Skeletal muscle satellite cell (primary cell): ENCODE data around the gene LRRFIP2.
"Not testable (repeated sequence)": the region's sequence is repeated elsewhere in the genome, so short reads cannot be mapped to it uniquely, and the experiment has no call there.

ENCODE experiments used
- H3K27me3 ChIP-seq: 2 replicates; pipeline ENCODE4 v1.7.0; 2013; ENCODE audit warnings: low read length; ENCODE audit not compliant: control insufficient read depth, insufficient read depth
- H3K36me3 ChIP-seq: 2 replicates; pipeline ENCODE4 v1.7.0; 2013; ENCODE audit warnings: mild to moderate bottlenecking, control low read depth, low read length; ENCODE audit not compliant: insufficient read depth
- H3K4me1 ChIP-seq: 2 replicates; pipeline ENCODE4 v1.7.0; 2013; ENCODE audit warnings: low read length; ENCODE audit not compliant: control insufficient read depth, insufficient read depth
- H3K4me2 ChIP-seq: 2 replicates; pipeline ENCODE4 v1.7.0; 2013; ENCODE audit warnings: mild to moderate bottlenecking, low read length
- H3K4me3 ChIP-seq: 2 replicates; pipeline ENCODE4 v1.7.0; 2013; ENCODE audit warnings: low read length
- H3K9ac ChIP-seq: 2 replicates; pipeline ENCODE4 v1.7.0; 2013; ENCODE audit warnings: mild to moderate bottlenecking, low read depth, low read length, moderate library complexity
- H3K9me3 ChIP-seq: replicated peaks from 2 replicates; pipeline ENCODE4 v1.7.0; 2013; ENCODE audit warnings: mild to moderate bottlenecking, control low read depth, low read length

LRRFIP2 gene

DNA sequence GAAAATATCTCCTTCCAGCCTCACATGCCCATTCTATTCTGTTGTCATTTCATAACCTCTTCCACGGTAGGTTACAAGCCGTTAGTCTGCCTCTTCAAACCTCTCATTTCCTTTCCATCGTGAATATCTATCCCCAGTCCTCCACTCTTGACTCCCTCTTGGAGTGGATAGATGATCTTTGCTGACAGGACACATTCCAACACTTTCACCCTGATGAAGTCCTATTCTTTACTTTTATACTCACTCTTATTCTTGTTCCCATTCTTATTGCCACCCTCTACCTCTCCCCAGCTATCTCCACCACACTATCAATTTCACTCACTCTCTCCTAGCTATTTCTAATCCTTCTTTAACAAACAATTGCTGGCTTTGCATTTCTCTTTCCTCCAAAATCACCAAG lies 34.2 kb upstream of the LRRFIP2 start:
- H3K4me1 ChIP-seq = peaks cover 19% of the 10 kb centered on the region
- H3K36me3 ChIP-seq, H3K9ac ChIP-seq, H3K4me2 ChIP-seq, H3K27me3 ChIP-seq, H3K4me3 ChIP-seq, H3K9me3 ChIP-seq: not testable (repeated sequence)

- H3K4me2 ChIP-seq, H3K9me3 ChIP-seq, H3K4me3 ChIP-seq, H3K9ac ChIP-seq, H3K36me3 ChIP-seq, H3K27me3 ChIP-seq: not testable (repeated sequence)
- H3K4me1 ChIP-seq = peaks cover 19% of the 10 kb centered on the region
These were observed 33.6 kb upstream of the LRRFIP2 start for GRCh38 chr3:37208008-37208407.

DNA sequence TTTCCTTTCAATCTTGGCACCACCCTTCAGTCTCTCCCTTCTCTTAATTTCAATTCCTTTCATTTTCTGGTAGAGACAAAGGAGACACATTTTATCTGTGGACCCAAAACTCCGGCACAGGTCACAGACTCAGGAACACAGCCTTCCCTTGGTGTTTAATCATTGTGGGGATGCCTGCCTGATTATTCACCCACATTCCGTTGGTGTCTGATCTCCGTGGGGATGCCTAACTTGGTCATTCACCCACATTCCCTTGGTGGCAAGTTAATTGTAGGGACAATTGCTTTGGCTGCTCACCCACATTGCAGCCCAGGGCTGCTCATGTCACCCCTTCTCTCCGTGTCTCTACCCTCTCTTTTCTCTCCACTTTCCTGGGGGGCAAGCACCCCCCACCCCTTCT lies 31.7 kb upstream of the LRRFIP2 start:
- not testable (repeated sequence) for H3K36me3 ChIP-seq, H3K9me3 ChIP-seq, H3K27me3 ChIP-seq
- peak overlapping the region; percentile 51 for H3K9ac ChIP-seq
- H3K4me1 ChIP-seq = peaks cover 19% of the 10 kb centered on the region
- peak overlapping the region; percentile 50 for H3K4me3 ChIP-seq
- peak overlapping the region; percentile 54 for H3K4me2 ChIP-seq

GRCh38 chr3:37204314-37204713 lies 29.9 kb upstream of the LRRFIP2 start:
- no peak overlapping the region for H3K4me3 ChIP-seq
- no peaks in the 10 kb centered on the region for H3K36me3 ChIP-seq
- peaks cover 13% of the 10 kb centered on the region for H3K4me1 ChIP-seq
- no peaks in the 10 kb centered on the region for H3K27me3 ChIP-seq
- no peak overlapping the region for H3K9ac ChIP-seq
- H3K9me3 ChIP-seq = no peaks in the 10 kb centered on the region
- no peak overlapping the region for H3K4me2 ChIP-seq

DNA sequence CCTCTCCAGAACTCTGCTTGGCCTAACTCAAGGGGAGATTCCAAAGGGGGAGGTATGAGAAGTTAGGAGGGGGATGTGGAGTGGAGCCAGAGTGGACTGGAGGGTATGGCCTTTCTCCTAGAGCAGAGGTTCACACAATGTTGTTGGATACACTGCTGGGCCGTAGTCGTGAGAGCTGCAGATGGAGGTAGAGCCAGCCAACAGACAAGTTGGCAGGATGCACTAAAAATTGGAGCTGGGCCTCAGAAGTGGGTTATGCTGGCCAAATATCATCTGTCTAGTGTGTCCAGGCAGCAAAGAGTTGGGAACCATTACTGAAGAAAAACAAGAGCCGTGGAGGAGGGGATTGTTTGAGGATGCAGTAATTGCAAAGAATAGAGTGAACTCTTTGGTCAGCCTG lies 27.7 kb upstream of the LRRFIP2 start:
- no peaks in the 10 kb centered on the region for H3K9me3 ChIP-seq
- H3K27me3 ChIP-seq = no peaks in the 10 kb centered on the region
- H3K4me3 ChIP-seq = no peak overlapping the region
- H3K36me3 ChIP-seq = no peaks in the 10 kb centered on the region
- H3K9ac ChIP-seq = no peak overlapping the region
- peaks cover 36% of the 10 kb centered on the region for H3K4me1 ChIP-seq
- H3K4me2 ChIP-seq = no peak overlapping the region

GRCh38 chr3:37200141-37200540 lies 25.8 kb upstream of the LRRFIP2 start:
- H3K4me3 ChIP-seq = no peak overlapping the region
- H3K4me1 ChIP-seq = peaks cover 28% of the 10 kb centered on the region
- no peaks in the 10 kb centered on the region for H3K9me3 ChIP-seq
- no peak overlapping the region for H3K4me2 ChIP-seq
- no peaks in the 10 kb centered on the region for H3K36me3 ChIP-seq
- H3K27me3 ChIP-seq = no peaks in the 10 kb centered on the region
- H3K9ac ChIP-seq = no peak overlapping the region

DNA sequence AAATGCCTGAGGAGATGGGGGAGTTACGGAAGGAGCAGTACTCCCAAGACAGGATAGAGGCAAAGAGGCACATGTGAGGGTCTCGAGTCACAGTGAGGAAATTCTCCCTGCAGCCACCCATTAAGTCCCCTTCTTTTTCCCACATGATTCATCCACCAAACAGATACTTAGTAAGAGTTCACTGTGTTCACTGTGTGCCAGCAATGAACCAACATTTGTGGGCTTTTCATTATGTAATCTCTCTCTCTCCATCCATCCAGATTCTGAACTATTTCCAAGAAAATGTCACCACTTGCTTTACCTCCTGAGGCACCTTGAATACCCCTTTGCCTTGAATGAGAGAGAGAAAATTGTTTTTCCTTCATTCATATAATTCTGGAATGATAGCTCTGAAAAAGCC lies 24.6 kb upstream of the LRRFIP2 start:
- H3K4me2 ChIP-seq = peak overlapping the region; percentile 14
- no peaks in the 10 kb centered on the region for H3K36me3 ChIP-seq
- no peak overlapping the region for H3K4me3 ChIP-seq
- peaks cover 28% of the 10 kb centered on the region for H3K4me1 ChIP-seq
- H3K27me3 ChIP-seq = no peaks in the 10 kb centered on the region
- no peaks in the 10 kb centered on the region for H3K9me3 ChIP-seq
- peak overlapping the region; percentile 55 for H3K9ac ChIP-seq

GRCh38 chr3:37198547-37198946 lies 24.2 kb upstream of the LRRFIP2 start:
- Histone ChIP-seq H3K4me2 (peak overlapping the region; percentile 14), H3K36me3 (no peaks in the 10 kb centered on the region), H3K27me3 (no peaks in the 10 kb centered on the region), H3K9me3 (no peaks in the 10 kb centered on the region), H3K4me3 (no peak overlapping the region), H3K9ac (peak overlapping the region; percentile 55), H3K4me1 (peaks cover 28% of the 10 kb centered on the region)

- peak overlapping the region; percentile 55 for H3K9ac ChIP-seq
- H3K4me3 ChIP-seq = no peak overlapping the region
These were observed 23.5 kb upstream of the LRRFIP2 start for GRCh38 chr3:37197810-37198371.

GRCh38 chr3:37194533-37194932 lies 20.2 kb upstream of the LRRFIP2 start:
- Histone ChIP-seq H3K4me2 (no peak overlapping the region), H3K36me3 (no peaks in the 10 kb centered on the region), H3K27me3 (no peaks in the 10 kb centered on the region), H3K4me1 (peaks cover 28% of the 10 kb centered on the region), H3K4me3 (no peak overlapping the region), H3K9me3 (no peaks in the 10 kb centered on the region), H3K9ac (no peak overlapping the region)

More at GRCh38 chr3:37197810-37198371, 23.5 kb upstream of the LRRFIP2 start:
- Histone ChIP-seq H3K27me3 (no peaks in the 10 kb centered on the region), H3K4me1 (peaks cover 28% of the 10 kb centered on the region), H3K9me3 (no peaks in the 10 kb centered on the region), H3K4me2 (peak overlapping the region; percentile 14), H3K36me3 (no peaks in the 10 kb centered on the region)

DNA sequence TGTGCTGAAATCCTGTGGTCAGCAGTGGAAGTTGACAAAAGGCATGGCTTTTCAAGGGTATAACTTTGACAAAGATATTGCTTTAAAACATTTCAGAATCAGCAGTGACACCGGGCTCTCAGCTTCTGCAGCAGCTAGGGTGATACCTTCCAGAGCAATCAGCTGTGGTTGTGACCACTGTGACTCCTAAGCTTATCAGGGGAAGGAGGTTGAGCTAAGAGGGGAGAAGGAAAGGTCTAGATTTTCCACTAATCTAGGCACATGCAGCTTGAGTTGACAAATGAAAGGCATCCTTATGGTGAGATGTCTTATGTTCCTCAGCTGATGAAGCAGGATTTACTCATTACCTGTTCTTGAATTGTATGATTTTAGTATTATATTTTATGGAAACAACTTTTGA lies 16.3 kb upstream of the LRRFIP2 start:
- Histone ChIP-seq H3K9ac (no peak overlapping the region), H3K27me3 (no peaks in the 10 kb centered on the region), H3K4me3 (no peak overlapping the region), H3K36me3 (no peaks in the 10 kb centered on the region), H3K9me3 (no peaks in the 10 kb centered on the region), H3K4me1 (no peaks in the 10 kb centered on the region), H3K4me2 (no peak overlapping the region)

DNA sequence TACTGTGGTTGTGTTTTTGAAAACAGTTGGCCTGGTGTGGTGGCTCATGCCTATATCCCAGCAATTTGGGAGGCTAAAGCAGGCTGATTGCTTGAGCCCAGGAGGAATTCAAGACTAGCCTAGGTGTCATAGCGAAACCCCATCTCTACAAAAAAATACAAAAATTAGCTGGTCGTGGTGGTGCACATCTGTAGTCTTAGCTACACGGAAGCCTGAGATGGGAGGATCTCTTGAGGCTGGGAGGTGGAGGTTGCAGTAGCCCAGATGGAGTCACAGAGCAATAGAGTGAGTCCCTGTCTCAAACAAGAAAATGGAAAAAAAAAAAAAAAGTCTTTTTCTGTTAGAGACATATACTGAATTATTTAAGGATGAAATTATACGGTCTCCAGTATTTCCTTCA lies 14.7 kb upstream of the LRRFIP2 start:
- Histone ChIP-seq H3K4me3 (no peak overlapping the region), H3K9ac (no peak overlapping the region), H3K4me1 (peaks cover 7% of the 10 kb centered on the region), H3K27me3 (no peaks in the 10 kb centered on the region), H3K36me3 (no peaks in the 10 kb centered on the region), H3K4me2 (no peak overlapping the region), H3K9me3 (no peaks in the 10 kb centered on the region)
